Measurements from ENCODE around the gene ZBED6.
"Not testable (repeated sequence)": the region's sequence is repeated elsewhere in the genome, so short reads cannot be mapped to it uniquely, and the experiment has no call there.

ZBED6 gene

GRCh38 chr1:203760506-203760905 lies 34.9 kb upstream of the ZBED6 start:
- no peak for DNase-seq (ENCODE audit: low read depth)
- TF ChIP-seq, protein P1, sequence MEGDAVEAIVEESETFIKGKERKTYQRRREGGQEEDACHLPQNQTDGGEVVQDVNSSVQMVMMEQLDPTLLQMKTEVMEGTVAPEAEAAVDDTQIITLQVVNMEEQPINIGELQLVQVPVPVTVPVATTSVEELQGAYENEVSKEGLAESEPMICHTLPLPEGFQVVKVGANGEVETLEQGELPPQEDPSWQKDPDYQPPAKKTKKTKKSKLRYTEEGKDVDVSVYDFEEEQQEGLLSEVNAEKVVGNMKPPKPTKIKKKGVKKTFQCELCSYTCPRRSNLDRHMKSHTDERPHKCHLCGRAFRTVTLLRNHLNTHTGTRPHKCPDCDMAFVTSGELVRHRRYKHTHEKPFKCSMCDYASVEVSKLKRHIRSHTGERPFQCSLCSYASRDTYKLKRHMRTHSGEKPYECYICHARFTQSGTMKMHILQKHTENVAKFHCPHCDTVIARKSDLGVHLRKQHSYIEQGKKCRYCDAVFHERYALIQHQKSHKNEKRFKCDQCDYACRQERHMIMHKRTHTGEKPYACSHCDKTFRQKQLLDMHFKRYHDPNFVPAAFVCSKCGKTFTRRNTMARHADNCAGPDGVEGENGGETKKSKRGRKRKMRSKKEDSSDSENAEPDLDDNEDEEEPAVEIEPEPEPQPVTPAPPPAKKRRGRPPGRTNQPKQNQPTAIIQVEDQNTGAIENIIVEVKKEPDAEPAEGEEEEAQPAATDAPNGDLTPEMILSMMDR (IDR thresholded peaks at IDR 0.05; ENCODE audit: low read length, missing control alignments): no peak

DNA sequence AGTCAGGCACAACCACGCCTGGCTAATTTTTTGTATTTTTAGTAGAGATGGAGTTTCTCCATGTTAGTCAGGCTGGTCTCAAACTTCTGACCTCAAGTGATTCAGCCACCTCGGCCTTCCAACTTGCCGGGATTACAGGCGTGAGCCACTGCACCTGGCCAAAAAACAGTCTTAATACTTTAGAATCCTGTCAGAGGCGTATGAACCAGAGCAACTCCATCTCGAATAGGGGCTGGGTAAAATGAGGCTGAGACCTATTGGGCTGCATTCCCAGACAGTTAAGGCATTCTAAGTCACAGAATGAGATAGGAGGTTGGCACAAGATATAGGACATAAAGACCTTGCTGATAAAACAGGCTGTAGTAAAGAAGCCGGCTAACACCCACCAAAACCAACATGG lies 33.5 kb upstream of the ZBED6 start:
- DNase-seq (ENCODE audit: low read depth): not testable (repeated sequence)

More at GRCh38 chr1:203760506-203760905, 34.9 kb upstream of the ZBED6 start:
- no peak overlapping the region for H3K4me3 ChIP-seq (replicated peaks; ENCODE audit: low read depth, low read length)

DNA sequence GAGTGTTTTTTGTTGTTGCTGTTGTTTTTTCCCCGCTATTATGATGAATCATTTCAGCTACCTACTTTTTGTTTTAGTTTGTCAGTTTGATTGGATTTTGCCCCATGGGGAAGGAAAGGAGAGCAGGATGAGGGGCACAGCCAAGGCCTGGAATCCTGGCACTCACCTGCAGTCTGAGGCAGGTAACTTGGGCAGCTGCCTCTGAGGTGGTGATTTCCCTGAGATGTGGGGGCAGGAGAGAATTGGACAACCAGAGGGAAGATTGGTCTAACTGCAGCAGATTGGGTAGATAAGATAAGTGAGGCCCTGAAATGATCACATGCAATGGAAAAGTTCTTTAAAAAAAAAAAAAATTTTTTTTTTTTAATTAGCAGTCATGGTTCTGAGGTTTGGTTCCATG lies 31.9 kb upstream of the ZBED6 start:
- DNase-seq (ENCODE audit: low read depth): no peak
- TF ChIP-seq, protein P1 (IDR thresholded peaks at IDR 0.05; ENCODE audit: low read length, missing control alignments): no peak
- H3K4me3 ChIP-seq (replicated peaks; ENCODE audit: low read depth, low read length): no peak overlapping the region

More for the DNA sequence above, 33.5 kb upstream of the ZBED6 start:
- H3K4me3 ChIP-seq (replicated peaks; ENCODE audit: low read depth, low read length): not testable (repeated sequence)

DNA sequence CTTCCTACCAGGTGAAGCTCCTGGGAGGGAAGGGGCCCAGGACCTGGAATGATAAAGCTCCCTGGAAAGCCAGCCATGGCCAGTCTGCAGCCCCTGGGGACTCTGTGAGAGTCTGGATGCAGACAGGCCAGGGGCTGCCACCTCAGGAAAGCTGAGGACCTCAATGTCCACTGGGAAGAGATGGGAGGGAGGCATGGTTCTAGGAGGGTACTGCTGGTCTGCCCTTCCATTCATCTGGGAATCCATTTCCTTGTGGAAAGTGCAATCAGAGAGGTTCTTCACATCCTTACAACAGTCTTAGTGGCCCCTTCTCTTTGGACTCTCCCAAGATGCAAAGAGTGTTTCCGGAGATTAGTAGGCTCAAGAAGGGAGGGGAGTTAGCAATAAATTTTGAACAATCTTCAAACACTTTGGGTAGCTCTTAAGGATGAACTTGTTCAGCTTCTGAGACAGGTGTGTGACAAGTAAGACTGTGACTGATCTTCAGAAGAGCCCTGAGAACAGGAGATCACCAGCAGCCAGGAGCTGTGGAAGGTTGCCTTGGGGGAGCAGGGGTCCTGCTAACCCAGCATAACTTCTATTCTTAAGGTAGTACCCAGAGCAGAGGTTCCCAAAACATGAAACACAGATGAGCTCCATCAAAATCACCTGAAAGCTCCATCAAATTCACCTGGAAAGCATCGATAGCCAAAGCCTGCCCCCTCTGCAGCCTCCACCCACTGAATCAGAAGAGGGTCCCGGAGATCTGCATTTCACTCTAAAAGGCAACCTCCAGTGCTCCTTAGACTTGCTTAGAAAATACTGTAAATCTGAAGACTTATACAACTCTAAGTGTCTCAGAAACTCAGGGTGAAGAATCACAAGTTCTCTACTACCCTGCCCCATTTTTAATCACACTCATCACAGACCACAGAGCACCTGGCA lies 31.1 kb upstream of the ZBED6 start:
- TF ChIP-seq, protein P1 (IDR thresholded peaks at IDR 0.05; ENCODE audit: low read length, missing control alignments): no peak
- no peak overlapping the region for H3K4me3 ChIP-seq (replicated peaks; ENCODE audit: low read depth, low read length)
- no peak for DNase-seq (ENCODE audit: low read depth)

DNA sequence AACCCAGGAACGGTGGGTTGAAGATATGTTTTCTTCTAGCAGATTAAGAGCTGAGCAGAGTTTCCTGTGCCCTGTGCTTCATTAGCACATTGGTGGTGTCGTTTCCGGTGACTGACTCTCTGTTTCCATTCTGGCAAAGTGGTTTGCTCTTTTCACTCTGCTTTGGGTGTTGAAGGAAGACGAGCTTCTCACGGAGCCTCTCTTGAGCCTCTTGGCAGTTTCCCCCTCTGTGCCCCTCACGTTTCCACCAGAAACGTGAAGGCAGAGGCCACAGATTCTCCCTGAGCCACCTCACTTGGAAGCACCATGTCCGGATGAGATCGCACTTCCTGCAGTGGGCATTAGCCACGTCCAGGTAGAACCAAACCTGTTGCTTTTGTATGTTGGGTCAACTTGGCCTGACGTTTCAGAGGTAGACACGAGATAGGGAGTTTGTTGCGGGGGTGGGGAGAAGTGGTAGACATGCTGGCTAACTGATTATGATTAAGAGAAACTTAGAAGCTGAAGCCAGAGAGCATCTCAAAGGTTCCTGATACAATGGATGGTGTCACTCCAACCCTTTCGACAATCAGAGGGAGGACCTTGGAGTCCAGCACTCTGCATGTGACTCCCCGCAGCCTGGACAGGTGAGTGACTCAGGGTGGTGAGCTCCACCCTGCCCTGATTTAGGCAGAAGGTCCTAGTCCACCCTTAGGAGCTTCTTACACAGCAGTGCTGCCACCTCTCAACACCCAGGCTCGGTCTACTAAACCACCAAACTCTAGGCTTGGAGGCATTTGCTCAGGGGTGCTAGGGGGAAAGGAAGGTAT lies 30.2 kb upstream of the ZBED6 start, which contains the start of gene LAX1:
TSS of gene LAX1 (plus strand) at position 155 of the 809 bp plus-strand sequence. CDS start at position 538, 383 bp downstream.
- DNase-seq (ENCODE audit: low read depth): no peak
- TF ChIP-seq, protein P1 (IDR thresholded peaks at IDR 0.05; ENCODE audit: low read length, missing control alignments): no peak
- H3K4me3 ChIP-seq (replicated peaks; ENCODE audit: low read depth, low read length): no peak within 1 kb of the TSS

- DNase-seq (ENCODE audit: low read depth): no peak
- TF ChIP-seq, protein P1 (IDR thresholded peaks at IDR 0.05; ENCODE audit: low read length, missing control alignments): no peak
- no peak overlapping the region for H3K4me3 ChIP-seq (replicated peaks; ENCODE audit: low read depth, low read length)
These were observed 27.2 kb upstream of the ZBED6 start for GRCh38 chr1:203768256-203768655.
